Jurkat, Clone E6-1 (cell line): ENCODE measurements around the gene SLC6A11.
A peak's percentile ranks its signal among the peaks of the same experiment; 100 is the strongest.

Source experiments
- DNase-seq: peaks from one replicate; pipeline ENCODE4 v3.0.0-alpha.2; 2011; ENCODE audit warnings: low read depth, low spot score
- H3K4me3 ChIP-seq: 2 replicates; pipeline ENCODE4 v1.5.1; 2011; ENCODE audit warnings: mild to moderate bottlenecking, low read length, control low read depth, moderate library complexity

The SLC6A11 gene

DNA sequence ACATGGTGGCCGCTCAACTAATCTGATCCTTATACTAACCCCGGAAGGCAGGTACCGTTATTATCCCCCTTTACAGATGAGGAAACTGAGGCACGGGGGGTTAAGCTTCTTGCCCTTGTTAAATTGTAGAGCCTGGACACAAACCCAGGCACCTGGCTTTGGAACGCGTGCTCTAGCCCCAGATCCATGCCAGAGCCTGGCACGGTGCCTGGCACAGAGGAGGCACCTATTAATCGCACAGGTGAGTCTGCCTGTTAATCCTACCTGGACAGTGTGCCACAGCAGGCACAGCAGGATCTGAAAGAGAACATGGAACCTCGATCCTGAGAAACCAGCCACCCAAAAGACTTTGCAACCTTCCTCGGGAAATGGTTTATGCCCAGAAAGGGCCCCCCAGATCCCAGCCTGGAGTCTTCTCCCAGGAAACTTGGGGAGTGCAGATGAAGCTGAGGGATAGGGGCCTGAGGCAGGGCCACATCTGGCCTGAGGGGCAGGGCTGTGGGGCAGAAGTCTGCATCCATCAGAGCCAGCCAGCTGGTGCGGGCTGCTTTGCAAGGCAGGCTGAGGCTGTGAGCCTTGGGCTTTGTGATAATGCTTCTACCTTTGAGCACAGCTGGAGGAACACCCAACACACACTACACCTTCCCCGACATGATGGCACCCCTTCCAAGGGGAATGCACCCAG, 121.3 kb downstream of the SLC6A11 start:
- no peak for DNase-seq
- H3K4me3 ChIP-seq = no peak overlapping the region

DNA sequence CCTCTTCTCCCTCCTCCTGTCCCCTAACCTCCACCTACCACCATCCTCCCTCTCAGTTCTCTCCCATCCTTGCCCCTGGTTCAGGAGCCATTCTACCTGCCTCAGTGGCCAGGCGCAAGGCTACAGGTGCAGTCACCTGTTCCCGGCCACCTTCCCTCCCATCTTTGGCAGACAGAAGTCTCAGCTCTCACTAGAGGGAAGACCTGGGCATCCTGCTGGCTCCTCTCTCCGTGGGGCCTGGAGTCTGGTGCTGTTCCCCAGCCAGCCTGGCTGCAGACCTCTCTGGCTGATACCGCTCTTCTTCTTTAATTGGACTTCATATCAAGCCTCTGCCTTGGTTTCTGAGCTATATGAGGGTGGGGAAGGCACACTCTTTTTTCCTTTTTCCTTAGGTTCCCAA, 123.5 kb downstream of the SLC6A11 start:
- no peak for DNase-seq
- H3K4me3 ChIP-seq = no peak overlapping the region

DNA sequence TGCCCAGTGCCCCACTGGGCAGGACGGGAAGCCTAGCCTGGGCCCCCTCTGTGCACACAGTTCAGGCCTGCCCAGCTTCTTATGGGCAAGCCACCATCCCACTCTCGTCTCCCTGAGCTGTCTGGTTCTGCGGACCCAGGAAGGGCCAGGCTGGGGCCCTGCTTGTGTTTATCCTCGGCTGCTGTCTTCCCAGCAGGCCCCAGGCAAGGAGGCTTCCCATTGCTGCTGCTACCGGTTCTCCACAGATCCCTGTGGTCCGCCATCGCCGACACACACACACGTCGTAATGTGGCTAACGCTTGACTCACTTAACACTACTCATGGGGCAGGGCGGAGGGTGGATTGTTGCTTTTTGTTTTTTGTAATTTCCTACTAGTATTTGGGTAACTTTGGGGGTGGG, 124.1 kb downstream of the SLC6A11 start:
- no peak overlapping the region for H3K4me3 ChIP-seq
- no peak for DNase-seq

DNA sequence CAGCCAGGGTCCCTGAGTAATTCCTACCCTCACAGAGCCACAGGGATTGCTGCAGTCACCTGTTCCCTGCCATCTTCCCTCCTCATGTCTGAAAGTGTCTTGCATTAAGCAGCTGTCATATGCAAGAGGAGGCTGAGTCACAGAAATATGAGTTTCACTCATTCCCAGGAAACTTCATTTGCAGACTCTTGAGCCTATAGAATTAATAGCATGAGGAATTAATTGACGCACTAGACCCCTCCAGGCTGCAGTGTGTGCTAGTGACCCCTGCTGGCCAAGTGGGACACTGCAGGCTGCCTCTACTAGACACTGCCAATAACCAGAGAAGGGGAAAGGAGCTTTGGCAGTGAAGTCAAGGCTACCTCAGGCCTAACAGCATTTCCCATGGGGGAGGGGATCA, 125.9 kb downstream of the SLC6A11 start:
- DNase-seq = no peak
- no peak overlapping the region for H3K4me3 ChIP-seq

DNA sequence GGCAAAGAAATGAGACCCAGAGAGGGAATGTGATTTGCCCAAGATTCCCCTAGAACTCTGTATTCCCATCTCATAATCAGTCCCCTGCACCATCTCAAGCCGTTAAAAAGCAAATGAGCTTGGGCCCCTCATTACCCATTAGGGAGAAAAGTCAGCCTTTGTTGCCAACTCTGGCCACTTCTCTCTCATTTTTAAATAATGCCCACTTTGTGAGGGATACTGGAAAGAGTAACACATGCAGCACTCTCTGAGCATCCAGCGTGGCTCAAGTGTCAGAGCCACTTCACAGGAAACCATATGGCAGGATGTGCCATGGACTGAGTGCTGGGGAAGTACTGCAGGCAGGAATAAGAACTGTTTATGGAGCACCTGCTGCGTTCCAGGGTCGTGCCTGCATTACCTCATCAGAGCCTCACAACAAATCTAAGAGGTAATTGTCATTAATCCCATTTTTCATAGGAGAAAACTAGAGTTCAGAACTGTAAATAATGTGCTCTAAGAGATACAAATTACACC, 126.7 kb downstream of the SLC6A11 start:
- DNase-seq = no peak

DNA sequence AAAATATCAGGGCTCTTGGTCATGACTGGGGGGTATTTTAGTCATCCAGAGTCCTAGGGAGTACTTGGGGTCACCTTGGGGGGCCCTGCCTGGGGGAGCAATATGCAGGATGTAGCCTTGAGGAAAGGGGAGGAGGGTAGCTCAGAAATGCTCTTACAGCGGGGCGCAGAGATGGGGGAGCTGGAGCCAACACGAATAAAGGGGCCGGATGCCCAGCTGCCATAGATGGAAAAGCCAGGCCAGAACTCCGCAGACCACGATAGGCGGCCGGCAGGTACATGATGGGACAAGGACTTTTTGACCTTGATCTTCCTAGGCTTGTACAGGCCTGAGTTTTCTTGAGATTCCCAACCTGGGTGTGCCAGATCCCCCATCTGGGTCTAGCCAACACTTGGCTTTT, 128.8 kb downstream of the SLC6A11 start:
- no peak overlapping the region for H3K4me3 ChIP-seq
- DNase-seq = no peak

More for the DNA sequence above, 126.7 kb downstream of the SLC6A11 start:
- no peak overlapping the region for H3K4me3 ChIP-seq

DNA sequence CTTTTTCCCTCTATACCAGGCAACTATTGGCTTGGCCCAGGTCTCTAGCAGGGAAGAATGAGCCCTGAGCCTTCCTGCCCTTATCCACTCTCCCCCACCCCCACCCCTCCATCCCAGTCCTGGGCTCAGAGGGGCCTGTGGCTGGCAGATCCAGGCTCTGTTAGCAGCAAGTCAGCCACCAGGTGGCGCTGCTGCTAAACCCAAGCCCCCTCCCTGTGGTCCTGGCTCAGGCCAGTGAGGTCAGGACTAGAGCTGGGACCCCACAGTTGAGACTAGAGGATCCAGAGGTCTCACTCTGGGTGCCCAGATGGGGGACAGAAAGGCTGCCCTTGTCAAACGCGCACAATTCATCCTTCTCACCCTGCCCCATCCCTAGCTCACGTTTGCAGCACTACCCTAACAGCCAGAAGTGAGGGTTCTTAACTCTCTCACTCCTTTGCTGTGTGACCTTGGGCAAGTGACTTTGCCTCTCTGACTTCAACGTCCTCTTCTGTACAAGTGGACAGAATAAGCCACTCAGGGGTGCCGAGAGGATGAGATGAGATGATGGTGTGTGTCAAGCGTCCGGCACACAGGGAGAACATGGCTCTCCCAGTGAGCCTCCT, 129.8 kb downstream of the SLC6A11 start:
- DNase-seq = peak; percentile 16
- H3K4me3 ChIP-seq = no peak overlapping the region

DNA sequence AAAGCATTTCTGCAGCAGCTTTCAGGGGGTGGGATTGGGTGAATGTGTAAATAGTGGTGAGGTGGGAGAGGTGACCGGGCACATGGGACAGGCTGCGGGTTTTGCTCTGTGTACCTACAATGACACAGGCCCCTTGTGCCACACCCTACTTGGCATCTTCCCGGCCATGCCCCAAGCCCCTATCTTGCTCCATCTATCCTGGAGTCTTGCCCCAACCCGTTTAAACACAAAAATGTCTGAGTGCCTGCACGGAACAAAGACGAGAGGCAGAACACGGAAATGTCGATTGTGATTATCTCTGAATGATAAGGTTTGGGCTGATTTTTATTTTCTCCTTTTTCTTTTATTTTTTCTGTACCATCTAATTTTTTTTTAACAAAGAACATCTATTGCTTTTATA, 130.5 kb downstream of the SLC6A11 start:
- no peak overlapping the region for H3K4me3 ChIP-seq
- no peak for DNase-seq

DNA sequence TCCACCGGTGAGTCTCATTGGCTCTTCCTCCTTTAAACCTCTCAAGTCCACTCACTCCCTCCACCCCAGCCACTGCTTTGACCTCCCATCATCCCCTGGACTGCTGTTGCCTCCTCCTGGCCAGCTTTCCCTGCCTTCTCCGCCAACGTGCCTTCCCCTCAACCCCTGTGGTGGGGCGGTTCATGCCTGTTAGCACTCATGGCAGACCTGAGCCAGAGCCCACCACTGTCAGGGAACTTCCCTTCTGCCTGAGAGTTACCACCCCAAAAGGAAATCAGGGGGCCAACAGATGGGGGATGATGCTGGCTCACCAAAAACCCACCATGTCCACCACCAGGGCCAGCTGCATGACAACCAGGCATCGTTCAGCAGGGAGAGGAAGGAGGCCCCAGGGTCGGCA, 132.3 kb downstream of the SLC6A11 start:
- no peak overlapping the region for H3K4me3 ChIP-seq
- DNase-seq = no peak

DNA sequence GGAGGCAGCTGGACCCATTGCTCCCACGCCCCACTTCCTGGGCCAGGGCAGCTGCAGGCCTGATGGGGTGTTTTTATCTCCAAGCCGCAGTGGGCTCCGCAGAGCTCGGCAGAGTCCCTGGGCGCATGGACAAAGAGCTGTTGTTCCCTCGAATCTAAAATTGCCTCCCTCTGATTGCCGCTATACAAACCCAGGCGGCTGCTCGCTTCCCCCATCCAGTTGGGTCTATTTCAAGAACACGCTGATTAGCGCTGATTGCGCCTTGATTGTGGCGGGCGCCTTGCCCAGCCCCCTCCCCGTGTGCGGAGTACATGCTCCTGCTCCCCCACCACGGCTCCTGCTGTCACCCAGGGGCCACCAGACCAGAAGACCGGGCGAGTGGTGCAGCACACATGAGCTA, 133.2 kb downstream of the SLC6A11 start:
- no peak overlapping the region for H3K4me3 ChIP-seq
- no peak for DNase-seq

DNA sequence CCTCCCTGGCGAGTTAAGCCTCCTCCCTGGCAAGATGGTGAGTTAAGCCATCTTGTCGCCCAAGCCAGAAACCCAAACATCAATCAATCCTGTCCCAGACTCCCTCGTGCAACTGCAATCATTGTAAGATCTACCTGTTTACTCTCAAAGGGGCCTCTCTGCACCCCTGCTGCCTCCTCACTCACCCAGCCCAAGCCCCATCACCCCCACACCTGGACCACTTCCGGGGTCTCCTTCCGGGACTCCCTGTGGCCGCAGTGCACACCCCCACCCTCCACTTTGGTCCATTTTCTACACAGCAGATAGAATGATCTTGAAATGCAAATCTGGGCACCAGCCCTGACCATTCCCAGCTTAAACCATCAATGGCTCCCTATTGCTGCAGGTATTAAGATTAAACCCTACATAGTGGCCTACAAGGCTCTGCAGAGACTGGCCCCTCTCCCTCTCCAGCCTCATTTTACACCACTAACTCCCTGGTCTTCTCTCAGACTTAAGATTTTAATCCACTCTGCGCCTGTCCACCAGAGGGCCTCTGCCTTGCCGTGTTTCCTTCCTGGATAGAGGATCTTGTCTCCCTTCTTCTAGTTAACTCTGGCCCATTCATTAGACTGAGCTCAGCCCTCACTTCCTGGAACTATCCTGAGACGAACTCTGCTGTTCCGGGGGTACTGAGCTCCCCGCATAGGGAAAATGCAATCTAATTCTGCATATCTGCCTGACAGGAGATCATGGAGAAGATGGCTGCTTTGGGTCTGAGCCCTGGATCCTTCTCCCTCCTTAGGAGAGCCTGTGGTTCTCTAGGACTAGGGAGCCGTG, 134.7 kb downstream of the SLC6A11 start:
- H3K4me3 ChIP-seq = no peak overlapping the region
- DNase-seq = peak; percentile 28

DNA sequence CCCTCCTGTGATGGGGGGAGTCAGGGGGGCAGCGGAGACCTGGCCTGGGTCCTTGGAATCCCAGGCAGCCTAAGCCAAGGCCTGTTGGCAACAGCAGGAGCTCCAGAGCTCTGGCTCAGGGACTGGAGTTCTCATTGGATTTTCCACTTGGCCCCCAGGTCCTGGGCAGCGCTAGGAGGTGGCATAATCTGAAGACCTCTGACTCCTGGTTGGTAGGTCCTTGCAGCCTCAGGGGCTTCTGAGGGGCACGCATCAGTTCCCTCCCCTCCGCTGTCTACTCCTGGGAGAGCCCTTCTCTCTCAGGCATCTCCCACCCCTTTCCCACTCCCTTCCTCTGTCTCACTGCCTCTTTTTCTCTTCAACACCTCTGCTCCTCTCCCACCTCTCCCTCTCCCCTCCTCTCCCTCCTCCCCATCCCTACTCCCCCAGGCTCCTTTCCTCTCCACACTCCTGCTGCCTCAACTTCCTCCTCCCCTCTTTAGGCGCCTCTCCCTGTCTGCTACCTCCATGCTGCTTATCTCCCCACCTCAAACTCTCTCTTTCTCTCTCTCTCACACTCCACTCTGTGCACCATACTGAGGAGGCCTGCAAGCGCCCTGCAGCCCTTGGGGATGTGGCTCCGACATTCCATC, 135.4 kb downstream of the SLC6A11 start:
- no peak for DNase-seq
- H3K4me3 ChIP-seq = no peak overlapping the region

DNA sequence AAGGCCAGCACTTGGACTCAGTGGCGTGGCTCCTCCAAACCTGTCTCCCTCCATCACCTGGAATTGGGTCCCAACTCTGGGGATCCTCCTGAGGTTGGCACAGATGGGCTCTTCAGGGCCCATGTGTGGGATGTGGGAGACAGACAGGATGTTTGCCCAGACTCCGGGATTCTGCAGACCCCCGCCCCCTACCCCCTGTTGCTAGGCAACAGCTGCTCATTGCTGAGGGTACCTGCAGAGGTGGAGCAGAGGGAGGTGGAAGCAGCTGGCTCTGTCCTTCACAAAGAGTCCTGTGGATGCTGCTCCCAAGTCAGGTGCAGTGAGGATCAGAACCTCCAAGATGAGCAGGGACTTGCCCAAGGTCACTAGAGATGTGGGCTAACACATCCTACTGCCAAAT, 136.5 kb downstream of the SLC6A11 start:
- no peak for DNase-seq
- H3K4me3 ChIP-seq = no peak overlapping the region

DNA sequence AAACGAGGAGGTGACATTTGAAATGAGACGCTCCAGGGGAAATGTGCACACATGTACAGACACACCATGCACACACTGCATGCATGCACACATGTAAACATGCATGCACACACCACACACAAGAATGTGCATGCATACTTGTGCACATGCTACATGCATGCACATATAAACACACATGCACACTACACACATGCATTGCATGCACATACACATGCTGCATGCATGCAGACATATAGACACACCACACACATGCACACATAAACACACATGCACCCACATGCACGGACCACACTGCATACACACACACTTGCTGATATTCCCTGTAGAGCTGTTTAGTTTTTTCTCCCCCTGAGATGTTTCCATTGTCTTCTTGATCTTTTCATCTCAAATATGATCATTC, 138.7 kb downstream of the SLC6A11 start:
- no peak for DNase-seq
- H3K4me3 ChIP-seq = no peak overlapping the region

DNA sequence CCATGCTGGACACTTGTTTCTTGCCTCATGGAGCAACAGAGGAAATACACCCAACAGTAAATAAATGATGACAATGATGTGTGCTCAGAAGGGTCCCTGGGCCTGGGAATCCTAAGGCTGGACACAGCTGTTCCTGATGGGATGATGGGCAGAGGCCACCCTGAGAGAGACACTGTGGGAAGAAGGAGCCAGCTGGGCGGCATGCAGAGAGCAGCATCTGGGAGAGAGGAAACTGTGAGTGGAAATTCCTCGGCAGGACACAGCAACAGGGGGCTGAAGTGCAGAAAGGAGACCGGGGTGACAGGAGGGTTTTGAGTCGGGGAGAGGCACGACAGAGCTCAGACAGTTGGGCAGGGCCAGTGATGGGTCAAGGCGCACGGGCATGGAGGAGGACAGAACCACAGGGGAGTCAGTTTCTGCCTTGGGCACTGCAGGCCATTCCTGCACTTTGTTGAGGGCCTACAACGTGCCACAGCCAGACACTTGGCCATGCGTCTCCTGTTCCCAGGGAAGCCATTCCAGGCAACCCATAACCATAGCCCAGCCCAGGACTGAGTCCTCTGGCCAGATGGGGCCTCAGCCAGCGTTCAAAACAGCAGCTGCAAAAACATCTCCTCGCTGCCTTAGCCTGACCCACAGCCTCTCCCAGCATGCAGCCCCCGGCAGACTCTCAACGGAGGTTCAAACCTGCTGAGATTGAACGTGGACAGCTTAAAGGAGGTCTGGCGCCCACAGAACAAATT, 139.9 kb downstream of the SLC6A11 start:
- no peak for DNase-seq
- H3K4me3 ChIP-seq = no peak overlapping the region

DNA sequence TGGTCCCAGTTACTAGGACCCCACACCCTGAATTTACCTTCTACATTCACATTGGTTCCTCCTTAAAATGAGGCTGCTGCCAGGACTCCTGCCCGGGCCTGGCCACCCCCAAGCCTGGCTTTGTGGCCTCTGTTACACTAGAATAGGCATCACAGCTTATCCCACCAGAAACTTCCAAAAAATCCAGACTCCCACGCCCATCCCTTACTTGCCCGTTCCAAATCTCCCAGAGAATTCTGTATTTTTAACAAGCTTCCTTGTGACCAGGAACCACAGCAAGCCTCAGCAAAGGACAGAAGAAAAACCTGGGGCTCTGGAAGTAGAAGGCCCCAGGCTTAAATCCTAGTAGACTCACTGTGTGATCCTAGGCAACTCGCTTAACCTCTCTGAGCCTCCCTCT, 140.5 kb downstream of the SLC6A11 start:
- no peak for DNase-seq
- no peak overlapping the region for H3K4me3 ChIP-seq

DNA sequence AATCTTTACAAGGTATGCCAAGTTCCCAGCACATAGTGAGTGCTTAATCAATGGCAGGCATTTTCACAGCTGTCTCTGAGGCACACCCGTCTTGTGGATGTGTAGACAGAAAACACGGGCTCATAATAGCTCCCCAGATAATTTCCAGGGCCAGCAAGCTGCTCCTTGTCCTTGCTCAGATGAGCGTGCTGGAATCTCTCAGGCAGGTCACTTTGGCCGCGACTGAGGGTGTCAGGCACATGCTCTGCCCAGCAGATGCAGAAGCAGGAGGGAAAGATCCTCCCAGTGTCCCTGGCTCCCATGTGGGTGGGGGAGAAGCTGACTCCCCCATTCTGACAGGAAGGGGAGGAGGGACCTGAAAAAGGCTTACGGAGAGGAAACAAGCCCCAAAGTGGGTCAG, 141.0 kb downstream of the SLC6A11 start:
- no peak for DNase-seq
- no peak overlapping the region for H3K4me3 ChIP-seq

DNA sequence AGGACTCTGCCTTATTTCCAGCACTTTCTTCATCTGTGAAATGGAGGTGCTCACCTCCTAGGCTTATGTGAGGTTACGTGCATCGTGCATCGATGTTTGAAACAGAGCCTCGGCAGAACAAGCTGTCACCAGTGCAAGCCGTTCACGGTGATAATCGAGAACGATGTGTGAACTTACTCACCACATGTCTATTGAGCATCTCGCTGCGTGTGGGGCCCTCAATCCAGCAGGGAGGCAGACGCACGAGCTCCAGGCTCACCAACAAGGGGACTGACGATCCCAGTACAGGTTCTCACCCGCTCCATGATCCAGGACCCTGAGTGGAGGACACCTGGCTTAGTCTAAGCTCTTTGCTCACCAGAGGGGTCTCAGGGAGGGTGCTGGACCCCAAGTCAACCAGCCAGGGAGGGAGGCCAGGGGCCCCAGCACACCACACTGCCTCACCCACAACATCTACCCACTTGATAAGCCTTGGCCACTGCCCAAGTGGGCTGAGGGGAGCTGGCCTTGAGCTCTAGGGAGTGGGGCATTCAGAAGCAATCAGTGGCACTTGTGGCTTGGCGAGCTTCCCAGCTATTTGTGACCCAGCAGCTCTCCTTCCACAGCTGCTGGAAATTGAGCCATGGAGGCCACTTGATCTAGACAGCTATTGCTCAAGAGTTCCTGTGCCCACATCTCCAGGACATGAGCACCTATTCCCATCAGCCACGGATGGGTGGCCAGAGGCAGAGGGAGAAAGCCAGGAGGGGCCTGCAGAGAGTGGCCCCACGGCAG, 142.1 kb downstream of the SLC6A11 start:
- no peak overlapping the region for H3K4me3 ChIP-seq
- DNase-seq = no peak
